Measurements from ENCODE around the gene NR1I3. TPM values are rescaled to one million over a fixed set of nuclear protein-coding genes. Genes with fewer than 3 reads are reported as not detected.

Gene NR1I3
- total RNA-seq, 1 experiment from 2014 or later: not detected

- Histone ChIP-seq H2BK5ac (ENCODE audit: insufficient read length, low read length) (no peak overlapping the region), H3K4ac (ENCODE audit: low read depth, low read length) (no peak overlapping the region), H3K4me1 (ENCODE audit: insufficient read depth, low read length) (peaks cover 2% of the 10 kb centered on the region; the same call in 1 of the 2 replicates), H3K27me3 (ENCODE audit: insufficient read depth, low read length) (no peaks in the 10 kb centered on the region; the same call in 1 of the 2 replicates), H4K91ac (ENCODE audit: insufficient read length, low read depth, low read length) (no peak overlapping the region), H2BK15ac (ENCODE audit: low read depth, low read length) (no peak overlapping the region), H2BK20ac (ENCODE audit: low read depth, low read length, poor library complexity, severe bottlenecking) (no peak overlapping the region), H3K4me2 (ENCODE audit: insufficient read depth, insufficient read length, low read length) (no peak overlapping the region), H3K9me3 (ENCODE audit: control insufficient read depth, low read depth, low read length) (no peaks in the 10 kb centered on the region), H3K14ac (ENCODE audit: insufficient read depth, low read length) (no peak overlapping the region), H3K79me1 (ENCODE audit: insufficient read depth, low read depth, low read length, poor library complexity, severe bottlenecking) (no peaks in the 10 kb centered on the region), H4K20me1 (ENCODE audit: control insufficient read depth, insufficient read depth, insufficient read length) (no peaks in the 10 kb centered on the region), H3K27ac (ENCODE audit: insufficient read length, low read depth, low read length) (no peak overlapping the region), H4K5ac (ENCODE audit: insufficient read length, low read depth, low read length) (no peak overlapping the region), H2AFZ (ENCODE audit: low read length) (no peak overlapping the region), H3K18ac (ENCODE audit: insufficient read length, low read depth, low read length) (no peak overlapping the region), H2AK5ac (ENCODE audit: insufficient read length, low read length) (no peak overlapping the region), H2BK120ac (ENCODE audit: low read depth, low read length, poor library complexity, severe bottlenecking) (no peak overlapping the region), H3K9ac (ENCODE audit: extremely low read depth, insufficient read length, low read length) (no peak overlapping the region), H3K23me2 (ENCODE audit: insufficient read length, low read depth, low read length, poor library complexity, severe bottlenecking) (peaks cover 3% of the 10 kb centered on the region), H3T11ph (ENCODE audit: low read length) (no peak overlapping the region), H3K23ac (ENCODE audit: insufficient read length, low read depth, low read length) (no peak overlapping the region), H3K79me2 (ENCODE audit: insufficient read depth, low read length) (no peaks in the 10 kb centered on the region), H2BK12ac (ENCODE audit: insufficient read length, low read depth, low read length) (no peak overlapping the region), H3K56ac (ENCODE audit: insufficient read length, low read depth, low read length) (no peak overlapping the region), H4K8ac (replicated peaks; ENCODE audit: insufficient read length, low read depth, low read length) (no peak overlapping the region)
- TF ChIP-seq CTCF (conservative IDR thresholded peaks at IDR 0.05): no peak
- no peak for DNase-seq
- Mint-ChIP-seq H3K4me3 (no peak overlapping the region; a peak in 1 of 5 replicates), H3K27me3 (ENCODE audit: low read depth) (no peaks in the 10 kb centered on the region), H3K36me3 (ENCODE audit: insufficient read depth in 1 of 3, low read depth in 3 of 3) (peaks cover 26 to 60% (median 59%) of the 10 kb centered on the region in 3 experiments), H3K9me3 (no peaks in the 10 kb centered on the region), H3K4me1 (peaks cover 15 to 16% of the 10 kb centered on the region in 2 experiments), H3K27ac (peak overlapping the region in 1 of 3 experiments; percentile 28; a peak in 2 of 7 replicates)
- WGBS (ENCODE audit: extremely low coverage, insufficient read length, low lambda C conversion rate): no CpG with 5 or more reads among the region's 12 CpGs
Observed at GRCh38 chr1:161206411-161207140, 31.4 kb downstream of the NR1I3 start.

Measured in H9 (cell line).